NOMO-1 (cell line): ENCODE data around the gene FAM50B.
A peak's percentile ranks its signal among the peaks of the same experiment; 100 is the strongest.

ENCODE experiments used
- DNase-seq, 2 experiments: peaks; one replicate each; lab custom pipeline; 2025; ENCODE audit not compliant: unreplicated experiment in 2 of 2; lab: John Stamatoyannopoulos, UW

The FAM50B gene

GRCh38 chr6:3819161-3820110, 29.7 kb upstream of the FAM50B start:
- DNase-seq, result no peak

GRCh38 chr6:3820563-3820962, 28.6 kb upstream of the FAM50B start:
- no peak for DNase-seq

GRCh38 chr6:3822747-3823445, 26.3 kb upstream of the FAM50B start:
- DNase-seq, result no peak

- no peak for DNase-seq
Measured at GRCh38 chr6:3823671-3824070, 25.5 kb upstream of the FAM50B start.

GRCh38 chr6:3825331-3825831, 23.8 kb upstream of the FAM50B start:
- no peak for DNase-seq

GRCh38 chr6:3825851-3826581, 23.2 kb upstream of the FAM50B start:
- no peak for DNase-seq

- no peak for DNase-seq
Measured at GRCh38 chr6:3829285-3829684, 19.9 kb upstream of the FAM50B start.

- no peak for DNase-seq
Measured at GRCh38 chr6:3830806-3831205, 18.4 kb upstream of the FAM50B start.

GRCh38 chr6:3831761-3832530, 17.2 kb upstream of the FAM50B start:
- no peak for DNase-seq

GRCh38 chr6:3835055-3835731, 14.0 kb upstream of the FAM50B start:
- no peak for DNase-seq

GRCh38 chr6:3835785-3836184, 13.4 kb upstream of the FAM50B start:
- DNase-seq, result peak in 1 of 2 experiments; percentile 3

GRCh38 chr6:3836566-3836965, 12.6 kb upstream of the FAM50B start:
- DNase-seq, result no peak

- no peak for DNase-seq
Measured at GRCh38 chr6:3837781-3838180, 11.4 kb upstream of the FAM50B start.

- no peak for DNase-seq
Measured at GRCh38 chr6:3838992-3839867, 9.9 kb upstream of the FAM50B start.

GRCh38 chr6:3841066-3841454, 8.1 kb upstream of the FAM50B start:
- no peak for DNase-seq

GRCh38 chr6:3841711-3842565, 7.2 kb upstream of the FAM50B start:
- no peak for DNase-seq

GRCh38 chr6:3843379-3844096, 5.6 kb upstream of the FAM50B start:
- DNase-seq, result no peak
